Thyroid gland (tissue), 4 donors: ENCODE results near the gene CNFN. TPM values are rescaled to one million over a fixed set of nuclear protein-coding genes. Genes with fewer than 3 reads are reported as not detected.
"Not testable (repeated sequence)": the region's sequence is repeated elsewhere in the genome, so short reads cannot be mapped to it uniquely, and the experiment has no call there.

Experiments used
- DNase-seq, 2 donors: peaks; one replicate each; pipeline ENCODE4 v3.0.0-alpha.2; 2019
- H3K27ac ChIP-seq, 3 donors: fragments of 200-600 bp; sonication (generic); 1 replicate in 2 of 3; 2 replicates in 1 of 3; pipeline ENCODE4 v1.5.1; 2016 to 2019; ENCODE audit warnings: mild to moderate bottlenecking in 1 of 3, moderate library complexity in 1 of 3
- H3K27me3 ChIP-seq: fragments of 200-600 bp; sonication (generic); one replicate; pipeline ENCODE4 v1.5.1; 2019
- H3K36me3 ChIP-seq, 2 donors: fragments of 200-600 bp; sonication (generic); one replicate each; pipeline ENCODE4 v1.5.1; 2016 to 2019
- H3K4me1 ChIP-seq, 2 donors: fragments of 200-600 bp; sonication (generic); one replicate each; pipeline ENCODE4 v1.5.1; 2017 to 2019
- H3K4me3 ChIP-seq, 3 donors: fragments of 200-600 bp; sonication (generic); replicated peaks in 1 of 3; 1 replicate in 2 of 3; 2 replicates in 1 of 3; pipeline ENCODE4 v1.5.1; 2016; ENCODE audit warnings: mild to moderate bottlenecking in 1 of 3
- H3K9me3 ChIP-seq: fragments of 200-600 bp; sonication (generic); one replicate; pipeline ENCODE4 v1.5.1; 2017
- POLR2A ChIP-seq, 2 donors: fragments of 450-650 bp; IDR thresholded peaks; one replicate each; pipeline ENCODE4 v1.6.1; 2017; ENCODE audit warnings: antibody characterized with exemption in 2 of 2, mild to moderate bottlenecking in 2 of 2, moderate library complexity in 1 of 2
- WGBS, 2 donors: methylation state at CpG; one replicate each; pipeline ENCODE4 v1.1.5; 2017; 5-methylcytosine and 5-hydroxymethylcytosine counted together
- intact Hi-C: fragments of 100-400 bp; cut with DNase I; formaldehyde crosslinking; loops from one replicate; pipeline ENCODE4 v1.15.1; 2023
- microRNA-seq: library from miRNA; unstranded; fragments of <30 nt; microRNA quantifications from one replicate; pipeline ENCODE4, GENCODE V29; 2016
- small RNA-seq: library from RNA; depleted of rRNA; stranded (forward); fragments of <200 nt; gene quantifications from one replicate; pipeline ENCODE3, GENCODE V24; 2016
- total RNA-seq, 4 donors: library from RNA; depleted of rRNA; stranded (reverse); fragments of >200 nt; gene quantifications; one replicate each; pipeline ENCODE4 v1.2.3, GENCODE V29; 2016
- TF ChIP-seq, protein P1 (sequence below), 6 experiments: fragments of 200-600 bp in 3 of 6; fragments of 450-650 bp in 3 of 6; sonication (generic) in 3 of 6; IDR thresholded peaks; one replicate each; pipeline ENCODE4 v1.5.1; 2016 to 2019; ENCODE audit warnings: antibody characterized with exemption in 6 of 6, mild to moderate bottlenecking in 2 of 6, inconsistent platforms in 1 of 6, moderate library complexity in 1 of 6

The CNFN gene
- total RNA-seq, 4 donors from 2014 or later: 1.0 TPM; not detected in 3

DNA sequence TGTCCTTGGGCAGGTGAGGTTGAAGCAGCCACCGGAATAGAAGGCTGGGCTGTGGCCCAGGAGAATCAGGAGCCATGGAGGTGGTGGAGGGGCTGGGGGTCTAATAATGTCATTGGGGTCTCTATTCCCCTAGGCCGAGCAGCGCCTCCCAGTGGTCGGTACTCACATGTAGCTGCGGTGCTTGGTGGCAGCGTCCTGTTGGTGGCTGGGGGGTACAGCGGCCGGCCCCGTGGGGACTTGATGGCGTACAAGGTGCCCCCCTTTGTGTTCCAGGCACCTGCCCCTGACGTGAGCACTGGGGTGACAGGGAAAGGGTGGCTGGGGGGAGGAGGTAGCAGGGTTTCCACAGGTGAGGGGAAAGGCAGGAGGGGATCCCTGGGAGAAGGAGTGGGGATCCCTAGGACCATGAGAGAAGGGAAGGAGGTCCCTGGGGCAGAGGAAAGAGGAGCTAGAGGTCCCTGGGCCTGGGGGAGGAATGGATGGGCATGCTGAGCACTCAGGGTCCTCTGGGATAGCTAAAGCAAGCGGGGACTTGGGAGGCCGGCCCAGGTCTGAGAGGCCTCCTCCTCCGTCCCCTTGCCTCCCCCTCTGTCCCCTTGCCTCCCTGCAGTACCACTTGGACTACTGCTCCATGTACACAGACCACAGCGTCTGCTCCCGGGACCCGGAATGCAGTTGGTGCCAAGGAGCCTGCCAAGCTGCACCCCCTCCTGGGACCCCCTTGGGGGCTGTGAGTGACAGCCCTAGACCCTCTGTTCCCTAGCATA is 46.6 kb downstream of the CNFN start:
- H3K27ac ChIP-seq: no peak overlapping the region
- no peaks in the 10 kb centered on the region for H3K27me3 ChIP-seq
- no peaks in the 10 kb centered on the region for H3K4me1 ChIP-seq
- intact Hi-C loops: no loop called here
- DNase-seq: no peak
- H3K36me3 ChIP-seq: peaks cover 8 to 10% of the 10 kb centered on the region in 2 donors
- H3K4me3 ChIP-seq: no peak overlapping the region
- H3K9me3 ChIP-seq: no peaks in the 10 kb centered on the region
- WGBS, 2 donors: 88 to 95% methylated on average over 12 to 17 of the region's 17 CpGs
- TF ChIP-seq, protein P1, sequence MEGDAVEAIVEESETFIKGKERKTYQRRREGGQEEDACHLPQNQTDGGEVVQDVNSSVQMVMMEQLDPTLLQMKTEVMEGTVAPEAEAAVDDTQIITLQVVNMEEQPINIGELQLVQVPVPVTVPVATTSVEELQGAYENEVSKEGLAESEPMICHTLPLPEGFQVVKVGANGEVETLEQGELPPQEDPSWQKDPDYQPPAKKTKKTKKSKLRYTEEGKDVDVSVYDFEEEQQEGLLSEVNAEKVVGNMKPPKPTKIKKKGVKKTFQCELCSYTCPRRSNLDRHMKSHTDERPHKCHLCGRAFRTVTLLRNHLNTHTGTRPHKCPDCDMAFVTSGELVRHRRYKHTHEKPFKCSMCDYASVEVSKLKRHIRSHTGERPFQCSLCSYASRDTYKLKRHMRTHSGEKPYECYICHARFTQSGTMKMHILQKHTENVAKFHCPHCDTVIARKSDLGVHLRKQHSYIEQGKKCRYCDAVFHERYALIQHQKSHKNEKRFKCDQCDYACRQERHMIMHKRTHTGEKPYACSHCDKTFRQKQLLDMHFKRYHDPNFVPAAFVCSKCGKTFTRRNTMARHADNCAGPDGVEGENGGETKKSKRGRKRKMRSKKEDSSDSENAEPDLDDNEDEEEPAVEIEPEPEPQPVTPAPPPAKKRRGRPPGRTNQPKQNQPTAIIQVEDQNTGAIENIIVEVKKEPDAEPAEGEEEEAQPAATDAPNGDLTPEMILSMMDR (IDR thresholded peaks at IDR 0.05): no peak
- no peak for TF ChIP-seq POLR2A (IDR thresholded peaks at IDR 0.05)

DNA sequence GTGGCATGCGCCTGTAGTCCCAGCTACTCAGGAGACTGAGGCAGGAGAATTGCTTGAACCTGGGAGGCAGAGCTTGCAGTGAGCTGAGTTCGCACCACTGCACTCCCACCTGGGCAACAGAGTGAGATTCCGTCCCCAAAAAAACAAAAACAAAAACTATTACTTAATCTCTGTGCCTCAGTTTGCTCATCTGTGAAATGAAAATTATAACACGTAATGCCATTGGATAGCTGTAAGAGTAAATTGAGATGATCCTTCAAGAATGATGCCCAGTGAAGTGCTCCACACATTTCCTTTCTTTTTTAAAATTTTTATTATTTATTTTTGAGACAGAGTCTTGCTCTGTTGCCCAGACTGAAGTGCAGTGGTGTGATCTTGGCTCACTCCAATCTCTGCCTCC is 50.2 kb downstream of the CNFN start:
- H3K4me3 ChIP-seq, H3K4me1 ChIP-seq, H3K9me3 ChIP-seq, H3K27me3 ChIP-seq, H3K27ac ChIP-seq, intact Hi-C loops, DNase-seq: not testable (repeated sequence)
- H3K36me3 ChIP-seq: peaks cover 8 to 11% of the 10 kb centered on the region in 2 donors
- WGBS, 2 donors: 95 to 97% methylated on average over 4 of the region's 4 CpGs

DNA sequence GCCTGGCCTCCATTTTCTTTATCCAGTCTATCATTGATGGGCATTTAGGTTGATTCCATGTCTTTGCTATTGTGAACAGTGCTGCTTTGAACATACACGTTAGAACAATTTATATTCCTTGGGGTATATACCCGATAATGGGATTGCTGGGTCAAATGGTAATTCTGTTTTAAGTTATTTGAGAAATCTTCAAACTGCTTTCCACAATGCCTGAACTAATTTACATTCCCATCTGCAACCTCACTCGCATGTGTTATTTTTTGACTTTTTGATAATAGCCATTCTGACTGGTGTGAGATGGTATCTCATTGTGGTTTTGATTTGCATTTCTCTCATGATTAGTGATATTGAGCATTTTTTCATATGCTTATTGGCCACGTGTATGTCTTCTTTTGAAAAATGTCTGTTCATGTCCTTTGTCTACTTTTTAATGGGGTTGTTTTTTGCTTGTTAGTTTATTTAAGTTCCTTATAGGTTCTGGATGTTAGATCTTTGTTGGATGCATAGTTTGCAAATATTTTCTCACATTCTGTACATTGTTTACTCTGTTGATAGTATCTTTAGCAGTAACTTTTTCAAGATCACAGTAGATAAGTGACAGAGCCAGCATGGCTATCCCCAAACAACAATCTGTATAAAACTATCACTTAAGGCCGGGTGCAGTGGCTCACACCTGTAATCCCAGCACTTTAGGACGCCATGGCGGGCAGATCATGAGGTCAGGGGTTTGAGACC is 50.8 kb downstream of the CNFN start:
- DNase-seq, H3K36me3 ChIP-seq, H3K4me1 ChIP-seq, H3K9me3 ChIP-seq, H3K27ac ChIP-seq, H3K27me3 ChIP-seq, intact Hi-C loops, H3K4me3 ChIP-seq: not testable (repeated sequence)
- WGBS, 2 donors: 92 to 93% methylated on average over 7 of the region's 7 CpGs

Small RNAs within 50 kb of the gene (microRNA-seq; reads per million reads assigned to microRNA genes)
- gene MIR8077: not detected

Small RNAs within 50 kb of the gene (small RNA-seq; reads per million reads assigned to genes)
- gene MIR8077: not detected

Other genes with a start within 250 kb of the CNFN start
- 10 to 100 TPM; 46.1 to 55.8 (median 50.2) TPM for gene DEDD2, start 172.6 kb downstream of the CNFN start, total RNA-seq
- 1 to 10 TPM; 4.6 to 7.9 (median 6.8) TPM for gene ZNF526, start 170.0 kb downstream of the CNFN start, total RNA-seq
- gene GSK3A, start 147.7 kb downstream of the CNFN start, total RNA-seq: 10 to 100 TPM; 19.1 to 32.6 (median 24.6) TPM
- 10 to 100 TPM; 27.5 to 50.2 (median 39.2) TPM for gene ERF, start 135.2 kb downstream of the CNFN start, total RNA-seq
- gene CIC, start 121.0 kb downstream of the CNFN start, total RNA-seq: 10 to 100 TPM; 50.6 to 98.3 (median 56.9) TPM
- gene PRR19, start 88.2 kb downstream of the CNFN start, total RNA-seq: under 1 TPM in 2 of 4 donors, not detected in 2; 0.27 to 0.45 TPM
- 10 to 100 TPM in 3 of 4 donors, 1 to 10 TPM in 1; 6.0 to 23.7 (median 19.1) TPM for gene PAFAH1B3, start 87.7 kb downstream of the CNFN start, total RNA-seq
- 1 to 10 TPM in 1 of 4 donors, not detected in 3; 2.8 TPM for gene TMEM145, start 77.0 kb downstream of the CNFN start, total RNA-seq
- gene MEGF8, start 64.7 kb downstream of the CNFN start, total RNA-seq: 100 to 1,000 TPM in 1 of 4 donors, 10 to 100 TPM in 3; 12.5 to 150 (median 35.7) TPM
- 10 to 100 TPM in 1 of 4 donors, 1 to 10 TPM in 3; 4.0 to 10.0 (median 7.4) TPM for gene LIPE, start 37.1 kb upstream of the CNFN start, total RNA-seq
- gene CXCL17, start 52.6 kb upstream of the CNFN start, total RNA-seq: not detected
- gene CEACAM1, start 138.2 kb upstream of the CNFN start, total RNA-seq: 10 to 100 TPM in 1 of 4 donors, 1 to 10 TPM in 3; 2.1 to 21.5 (median 3.6) TPM
- not detected for gene CEACAM8, start 204.6 kb upstream of the CNFN start, total RNA-seq